AG09319 (cell line): ENCODE results near the gene APOL6.
"Not testable (repeated sequence)": the region's sequence is repeated elsewhere in the genome, so short reads cannot be mapped to it uniquely, and the experiment has no call there.

Source experiments
- DNase-seq: peaks from one replicate; pipeline ENCODE4 v3.0.0-alpha.2; 2010; ENCODE audit warnings: low read depth; ENCODE audit errors: extremely low read depth
- TF ChIP-seq, protein P1 (sequence below): IDR thresholded peaks from 2 replicates; pipeline ENCODE4 v1.5.1; 2011; ENCODE audit warnings: low read depth, mild to moderate bottlenecking, inconsistent platforms, low read length, moderate library complexity

Gene APOL6

DNA sequence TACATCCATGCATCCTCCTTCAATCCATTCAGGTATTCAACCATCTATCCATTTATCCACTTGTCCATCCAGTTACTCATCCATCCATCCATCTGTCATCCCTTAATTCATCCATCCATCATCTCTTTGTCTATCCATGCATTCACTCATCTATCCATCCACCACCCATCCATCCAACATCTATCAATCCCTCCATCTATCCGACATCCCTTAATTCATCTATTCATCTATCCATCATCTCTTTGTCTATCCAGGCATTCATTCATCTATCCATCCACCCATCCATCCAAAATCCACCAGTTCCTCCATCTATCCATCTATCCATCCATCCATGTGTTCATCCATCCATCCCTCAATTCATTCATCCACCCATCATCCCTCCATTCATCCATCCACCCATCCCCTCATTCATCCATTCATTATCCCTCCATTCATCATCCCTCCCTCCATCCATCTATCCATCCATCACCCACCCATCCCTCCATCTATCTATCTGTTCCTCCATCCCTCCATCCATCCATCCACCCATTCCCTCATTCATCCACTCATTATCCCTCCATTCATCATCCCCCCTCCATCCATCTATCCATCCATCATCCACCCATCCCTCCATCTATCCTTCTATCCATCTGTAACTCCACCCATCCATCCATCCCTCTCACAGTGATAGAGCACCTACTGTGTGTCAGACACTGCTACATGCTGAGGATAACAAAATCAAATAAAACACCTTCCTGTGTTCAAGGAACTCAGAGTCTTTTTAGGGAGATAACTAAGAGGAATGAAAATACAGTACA is 29.6 kb upstream of the APOL6 start:
- TF ChIP-seq, protein P1, sequence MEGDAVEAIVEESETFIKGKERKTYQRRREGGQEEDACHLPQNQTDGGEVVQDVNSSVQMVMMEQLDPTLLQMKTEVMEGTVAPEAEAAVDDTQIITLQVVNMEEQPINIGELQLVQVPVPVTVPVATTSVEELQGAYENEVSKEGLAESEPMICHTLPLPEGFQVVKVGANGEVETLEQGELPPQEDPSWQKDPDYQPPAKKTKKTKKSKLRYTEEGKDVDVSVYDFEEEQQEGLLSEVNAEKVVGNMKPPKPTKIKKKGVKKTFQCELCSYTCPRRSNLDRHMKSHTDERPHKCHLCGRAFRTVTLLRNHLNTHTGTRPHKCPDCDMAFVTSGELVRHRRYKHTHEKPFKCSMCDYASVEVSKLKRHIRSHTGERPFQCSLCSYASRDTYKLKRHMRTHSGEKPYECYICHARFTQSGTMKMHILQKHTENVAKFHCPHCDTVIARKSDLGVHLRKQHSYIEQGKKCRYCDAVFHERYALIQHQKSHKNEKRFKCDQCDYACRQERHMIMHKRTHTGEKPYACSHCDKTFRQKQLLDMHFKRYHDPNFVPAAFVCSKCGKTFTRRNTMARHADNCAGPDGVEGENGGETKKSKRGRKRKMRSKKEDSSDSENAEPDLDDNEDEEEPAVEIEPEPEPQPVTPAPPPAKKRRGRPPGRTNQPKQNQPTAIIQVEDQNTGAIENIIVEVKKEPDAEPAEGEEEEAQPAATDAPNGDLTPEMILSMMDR: no peak
- DNase-seq: no peak

DNA sequence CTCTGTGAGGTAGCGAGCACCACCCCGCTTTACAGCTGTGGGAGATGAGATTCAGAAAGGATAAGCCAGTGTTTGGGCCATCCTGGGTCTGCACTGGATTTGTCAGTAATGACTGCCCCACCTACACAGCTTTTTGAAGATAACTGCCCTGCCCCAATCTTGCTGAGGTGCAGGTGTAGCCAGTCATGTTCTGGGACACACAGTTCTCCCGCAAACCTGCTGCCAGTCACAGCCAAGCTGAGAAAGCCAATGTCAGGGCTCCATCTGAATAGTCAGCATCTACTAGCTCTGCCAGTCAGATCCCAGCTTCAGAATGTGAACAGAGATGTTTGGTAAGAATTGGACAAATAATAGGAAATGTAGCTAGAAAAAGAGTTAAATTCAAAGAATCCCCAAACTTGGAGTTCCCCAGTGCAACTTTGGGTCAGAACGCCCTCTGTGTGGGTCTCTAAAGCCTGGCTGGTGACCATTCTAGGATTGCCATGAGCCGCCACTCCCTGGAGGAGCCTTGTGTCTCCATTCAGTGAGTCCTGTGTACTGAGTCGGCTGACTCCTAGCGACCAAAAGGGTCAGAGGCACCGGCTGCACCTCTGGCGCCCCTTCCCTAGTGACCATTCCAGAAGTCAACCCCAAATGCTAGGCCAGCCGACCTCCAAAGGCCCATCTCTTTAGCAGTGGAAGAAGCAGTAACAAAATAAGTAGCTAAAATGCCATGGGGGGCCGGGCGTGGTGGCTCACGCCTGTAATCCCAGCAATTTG is 28.7 kb upstream of the APOL6 start:
- no peak for DNase-seq
- TF ChIP-seq, protein P1: no peak

DNA sequence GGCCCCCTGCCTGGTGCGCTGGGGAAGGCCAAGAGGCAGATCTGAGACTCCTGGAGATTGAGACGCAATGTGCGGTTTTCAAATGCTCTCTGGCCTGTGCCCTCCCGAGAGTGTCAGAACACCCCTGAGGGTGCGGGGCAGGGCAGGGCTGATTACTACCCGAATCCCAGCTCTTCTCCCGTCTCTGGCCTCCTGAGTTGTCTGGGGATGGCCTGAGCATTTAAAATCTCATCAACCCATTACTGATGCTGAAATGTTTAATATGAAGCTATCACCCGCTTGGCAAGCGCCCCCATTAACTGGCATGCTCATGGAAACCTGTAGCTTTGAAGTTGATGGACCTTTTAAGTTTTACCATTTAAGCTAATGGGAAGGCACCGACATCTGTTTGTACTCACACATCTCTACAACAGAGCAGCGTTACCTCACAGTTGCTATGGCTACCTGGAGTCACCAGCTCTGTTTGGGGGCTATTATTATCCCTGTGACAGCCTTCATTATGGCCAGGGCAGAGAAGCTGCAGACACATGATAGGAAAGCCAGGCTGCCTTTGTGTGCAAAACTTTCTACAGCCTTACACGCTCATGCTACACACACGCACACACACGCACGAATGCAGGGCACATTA is 27.5 kb upstream of the APOL6 start:
- TF ChIP-seq, protein P1: no peak
- DNase-seq: no peak

GRCh38 chr22:35621451-35621850 is 26.8 kb upstream of the APOL6 start:
- TF ChIP-seq, protein P1: no peak
- DNase-seq: no peak

DNA sequence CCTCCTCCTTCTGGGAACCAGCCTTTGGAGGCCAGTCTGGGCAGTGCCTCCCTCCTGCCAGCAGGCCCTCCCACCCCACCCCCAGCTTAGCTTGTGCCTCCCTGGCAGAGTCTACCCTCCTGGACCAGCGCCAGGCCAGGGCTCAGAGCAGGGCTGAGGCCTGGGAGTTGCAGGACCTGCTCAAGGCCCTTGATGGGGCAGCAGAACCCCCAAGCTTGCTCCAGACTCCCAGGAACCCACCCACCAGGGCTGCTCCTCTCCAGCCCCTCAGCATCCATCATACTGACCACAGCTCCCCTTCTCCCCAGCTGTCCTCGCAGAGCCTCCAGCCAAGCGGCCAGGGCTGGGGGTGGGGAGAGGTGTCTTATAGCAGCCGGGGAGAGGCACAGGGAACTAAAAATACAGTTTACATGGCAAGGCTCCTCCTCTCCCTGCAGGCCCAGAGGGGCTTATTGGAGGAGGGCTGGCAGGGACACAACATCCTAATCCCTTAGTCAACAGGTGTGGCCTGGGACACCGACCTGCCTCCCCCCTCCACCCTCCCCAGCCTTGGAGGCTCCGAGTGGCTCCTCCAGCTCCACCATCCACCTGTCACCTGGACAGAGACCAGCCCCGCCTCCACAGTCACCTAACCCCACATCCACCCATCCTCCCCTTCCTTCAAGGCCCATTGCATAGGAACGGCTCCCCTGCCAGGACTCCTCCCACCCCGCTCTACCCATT is 25.9 kb upstream of the APOL6 start:
- TF ChIP-seq, protein P1: no peak
- no peak for DNase-seq

DNA sequence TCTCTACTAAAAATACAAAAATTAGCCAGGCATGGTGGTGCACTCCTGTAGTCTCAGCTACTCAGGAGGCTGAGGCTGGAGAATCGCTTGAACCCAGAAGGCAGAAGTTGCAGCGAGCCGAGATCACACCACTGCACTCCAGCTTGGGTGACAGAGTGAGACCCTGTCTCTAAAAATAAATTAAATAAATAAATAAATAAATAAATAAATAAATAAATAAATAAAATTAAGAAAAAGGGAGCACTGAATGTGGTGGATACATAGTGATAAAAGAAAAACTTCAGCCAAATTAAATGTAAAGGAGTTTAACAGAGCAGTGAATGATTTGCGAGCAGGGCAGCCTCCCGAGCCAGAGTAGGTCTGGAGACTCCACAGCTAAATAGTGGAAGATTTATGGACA is 24.4 kb upstream of the APOL6 start:
- not testable (repeated sequence) for DNase-seq

DNA sequence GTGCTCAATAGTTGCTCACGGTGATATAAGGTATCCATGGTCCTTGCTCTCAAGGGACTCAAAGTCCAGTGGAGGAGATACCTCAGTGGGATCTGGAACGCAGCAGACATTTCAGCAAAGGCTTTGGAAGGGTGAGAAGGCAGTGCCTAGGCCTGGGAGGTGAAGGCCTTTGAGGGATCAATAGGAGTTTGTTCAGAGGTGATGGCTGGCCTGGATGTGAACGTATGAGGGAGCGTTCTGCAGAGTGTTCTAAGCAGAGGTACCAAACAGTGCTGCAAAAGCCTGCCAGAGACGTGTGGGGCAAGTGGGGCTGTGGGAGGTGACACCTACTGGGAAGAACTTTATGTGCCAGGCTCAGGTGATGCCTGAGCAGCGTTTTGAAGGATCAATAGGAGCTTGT is 23.7 kb upstream of the APOL6 start:
- TF ChIP-seq, protein P1: no peak
- DNase-seq: no peak
